Psoas muscle (tissue), 8 donors: ENCODE results near the gene KRTAP26-1. TPM values are rescaled to one million over a fixed set of nuclear protein-coding genes. Genes with fewer than 3 reads are reported as not detected.
A peak's percentile ranks its signal among the peaks of the same experiment; 100 is the strongest.

Experiments
- ATAC-seq, 4 donors: fragments of 200-7000 bp; cut with Tn5 transposase; one replicate each; pipeline ENCODE4 v1.9.1; 2020; ENCODE audit warnings: moderate library complexity in 3 of 4, mild to moderate bottlenecking in 2 of 4
- DNase-seq, 2 donors: peaks; one replicate each; pipeline ENCODE4 v3.0.0-alpha.2; 2020
- H3K27ac ChIP-seq: fragments of 200-600 bp; one replicate; pipeline ENCODE4 v1.8.0; 2022
- H3K27me3 ChIP-seq, 3 donors: fragments of 200-600 bp in 1 of 3; one replicate each; pipeline versions ENCODE4 v1.6.1 to v1.8.0; 2013 to 2022; ENCODE audit warnings: low read length in 2 of 3, mild to moderate bottlenecking in 2 of 3, moderate library complexity in 1 of 3; ENCODE audit not compliant: insufficient read depth in 3 of 3
- H3K36me3 ChIP-seq, 2 donors: fragments of 200-600 bp in 1 of 2; one replicate each; pipeline versions ENCODE4 v1.6.1 to v1.8.0; 2013 to 2022; ENCODE audit warnings: low read depth in 1 of 2, mild to moderate bottlenecking in 1 of 2, moderate library complexity in 1 of 2; ENCODE audit not compliant: insufficient read depth in 1 of 2
- H3K4me1 ChIP-seq: fragments of 200-600 bp; one replicate; pipeline ENCODE4 v1.8.0; 2022
- H3K4me3 ChIP-seq: fragments of 200-600 bp; one replicate; pipeline ENCODE4 v1.8.0; 2022; ENCODE audit warnings: mild to moderate bottlenecking
- H3K9me3 ChIP-seq: fragments of 200-600 bp; one replicate; pipeline ENCODE4 v1.8.0; 2022
- WGBS, 3 donors: extraction: QIAGEN DNeasy Blood & Tissue Kit; methylation state at CpG; one replicate each; pipeline versions ENCODE4 v1.1.6 to v1.1.7; 2013; 5-methylcytosine and 5-hydroxymethylcytosine counted together
- intact Hi-C, 2 donors: fragments of 100-400 bp; cut with DNase I; formaldehyde crosslinking; loops; one replicate each; pipeline versions ENCODE4 v1.11.0 to v1.14.2; 2022
- polyA plus RNA-seq, 3 donors: library from polyadenylated mRNA; stranded (reverse); fragments of 200-250 nt; gene quantifications; one replicate each; pipeline ENCODE4 v1.2.3, GENCODE V29; 2013
- total RNA-seq, 4 donors: library from RNA; stranded (reverse); fragmentation: NEBNext Ultra II Directional in 2 of 4; extraction: Animal tissue kit (Norgen Biotek cat#: 25700) in 2 of 4; gene quantifications; one replicate each; pipeline versions ENCODE4 v1.2.1 to v1.2.4, GENCODE V29; 2021 to 2023
- TF ChIP-seq, protein P1 (sequence below): fragments of 200-600 bp; IDR thresholded peaks from one replicate; pipeline ENCODE4 v1.8.0; 2022; ENCODE audit warnings: antibody characterized with exemption
- donor health status: healthy with polysubstance abuse.
- donor health status: DM: no; HTN: no; CAD: no; lungs with moderate emphysema.
- donor health status: Bipolar disorder and iron deficiency.
- donor health status: healthy.
- donor health status: DM: yes; HTN: yes; CAD: no.
- donor health status: DM: no; HTN: no; CAD: no.
- donor health status: DM: no; HTN: no; CAD: no.
- donor health status: DM: yes; HTN: yes; CAD: no.

The KRTAP26-1 gene
- total and polyA plus RNA-seq, 7 donors, result not detected

- Histone ChIP-seq H3K9me3 (no peaks in the 10 kb centered on the region), H3K27ac (no peak overlapping the region), H3K4me3 (no peak overlapping the region), H3K36me3 (no peaks in the 10 kb centered on the region), H3K27me3 (no peaks in the 10 kb centered on the region), H3K4me1 (no peaks in the 10 kb centered on the region)
- ATAC-seq (no peak), DNase-seq (no peak)
- intact Hi-C loops, result loop anchor here (10.0 kb wide), 1 partner anchor 735 kb away; no protein-coding TSS in a partner anchor
- TF ChIP-seq, protein P1, sequence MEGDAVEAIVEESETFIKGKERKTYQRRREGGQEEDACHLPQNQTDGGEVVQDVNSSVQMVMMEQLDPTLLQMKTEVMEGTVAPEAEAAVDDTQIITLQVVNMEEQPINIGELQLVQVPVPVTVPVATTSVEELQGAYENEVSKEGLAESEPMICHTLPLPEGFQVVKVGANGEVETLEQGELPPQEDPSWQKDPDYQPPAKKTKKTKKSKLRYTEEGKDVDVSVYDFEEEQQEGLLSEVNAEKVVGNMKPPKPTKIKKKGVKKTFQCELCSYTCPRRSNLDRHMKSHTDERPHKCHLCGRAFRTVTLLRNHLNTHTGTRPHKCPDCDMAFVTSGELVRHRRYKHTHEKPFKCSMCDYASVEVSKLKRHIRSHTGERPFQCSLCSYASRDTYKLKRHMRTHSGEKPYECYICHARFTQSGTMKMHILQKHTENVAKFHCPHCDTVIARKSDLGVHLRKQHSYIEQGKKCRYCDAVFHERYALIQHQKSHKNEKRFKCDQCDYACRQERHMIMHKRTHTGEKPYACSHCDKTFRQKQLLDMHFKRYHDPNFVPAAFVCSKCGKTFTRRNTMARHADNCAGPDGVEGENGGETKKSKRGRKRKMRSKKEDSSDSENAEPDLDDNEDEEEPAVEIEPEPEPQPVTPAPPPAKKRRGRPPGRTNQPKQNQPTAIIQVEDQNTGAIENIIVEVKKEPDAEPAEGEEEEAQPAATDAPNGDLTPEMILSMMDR, result no peak
- WGBS, 3 donors, result 17 to 19% (median 18%) methylated on average over 3 of the region's 3 CpGs
These were observed 29.5 kb upstream of the KRTAP26-1 start for GRCh38 chr21:30349572-30349971.

GRCh38 chr21:30348506-30348905, 28.4 kb upstream of the KRTAP26-1 start, which contains the start of gene KRTAP23-1:
TSS of gene KRTAP23-1 (minus strand) at chr21:30348606. CDS start at chr21:30348606, 0 bp downstream.
- no peak for ATAC-seq
- no peaks in the 10 kb centered on the region for H3K9me3 ChIP-seq
- H3K4me3 ChIP-seq, result no peak within 1 kb of the TSS
- DNase-seq, result no peak
- intact Hi-C loops, result loop anchor here (10.0 kb wide), 1 partner anchor 736 kb away; no protein-coding TSS in a partner anchor
- no peaks in the 10 kb centered on the region for H3K4me1 ChIP-seq
- H3K36me3 ChIP-seq, result no peaks in the 10 kb centered on the region
- WGBS, 3 donors, result 83 to 92% (median 87%) methylated on average over 4 of the region's 4 CpGs
- no peaks in the 10 kb centered on the region for H3K27me3 ChIP-seq
- no peak within 1 kb of the TSS for H3K27ac ChIP-seq
- TF ChIP-seq, protein P1, result no peak

GRCh38 chr21:30345014-30345413, 24.9 kb upstream of the KRTAP26-1 start:
- Histone ChIP-seq H3K4me1 (no peaks in the 10 kb centered on the region), H3K36me3 (no peaks in the 10 kb centered on the region), H3K4me3 (no peak overlapping the region), H3K9me3 (no peaks in the 10 kb centered on the region), H3K27me3 (no peaks in the 10 kb centered on the region), H3K27ac (no peak overlapping the region)
- DNase-seq (no peak), ATAC-seq (no peak)
- 66% methylated on average over 2 of the region's 2 CpGs for WGBS, 3 donors
- TF ChIP-seq, protein P1, result no peak
- intact Hi-C loops, result loop anchor here (10.0 kb wide), 1 partner anchor 740 kb away; no protein-coding TSS in a partner anchor

- Histone ChIP-seq H3K27ac (no peak overlapping the region), H3K4me1 (no peaks in the 10 kb centered on the region), H3K27me3 (no peaks in the 10 kb centered on the region), H3K4me3 (no peak overlapping the region), H3K36me3 (no peaks in the 10 kb centered on the region), H3K9me3 (no peaks in the 10 kb centered on the region)
- DNase-seq, result peak in 1 of 2 donors; percentile 13
- ATAC-seq, result no peak
- TF ChIP-seq, protein P1, result peak; percentile 53
- intact Hi-C loops, result loop anchor here (10.0 kb wide), 1 partner anchor 744 kb away; no protein-coding TSS in a partner anchor
- 89 to 92% (median 90%) methylated on average over 2 of the region's 2 CpGs for WGBS, 3 donors
These were observed 20.8 kb upstream of the KRTAP26-1 start for GRCh38 chr21:30340714-30341573.
